ENCODE data around the gene ARFGEF2. TPM values are rescaled to one million over a fixed set of nuclear protein-coding genes. Genes with fewer than 3 reads are reported as not detected.

Gene ARFGEF2
- total RNA-seq, 1 experiment from 2014 or later: 22.2 TPM

DNA sequence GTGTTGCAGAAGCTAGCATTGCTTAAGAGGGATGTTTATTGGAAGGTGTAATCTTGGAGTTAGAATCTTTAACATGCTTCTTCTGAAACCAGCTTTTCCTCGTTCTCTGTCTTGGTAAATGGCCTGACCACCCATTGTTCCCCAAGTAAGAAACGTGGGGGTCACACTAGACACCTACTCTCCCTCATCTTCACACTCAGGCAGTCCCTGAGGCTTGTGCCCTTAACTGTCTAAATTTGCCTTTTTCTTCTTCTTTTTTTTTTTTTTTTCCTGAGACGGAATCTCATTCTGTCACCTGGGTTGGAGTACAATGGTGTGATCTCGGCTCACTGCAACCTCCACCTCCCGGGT lies 16.2 kb upstream of the ARFGEF2 start:
- no TSS peak for BruUV-seq (replicated peaks)
- H3K36me3 ChIP-seq (ENCODE audit: control insufficient read depth in 1 of 2, insufficient read depth in 2 of 2, low read length in 2 of 2): no peaks in the 10 kb centered on the region
- RAD21 ChIA-PET (ENCODE audit: low non-redundant PET in 1 of 2, low total read pairs in 2 of 2, uncharacterized antibody in 2 of 2, unreplicated experiment in 2 of 2): interaction anchor here (0.7 to 2.6 kb wide), 4 partner anchors 8 to 248 kb away, joined by 3 to 14 read pairs (median 7); no protein-coding TSS in a partner anchor
- H3K4me3 ChIP-seq (replicated peaks in 1 of 2; ENCODE audit: low read depth in 1 of 2, low read length in 2 of 2): no peak overlapping the region
- no peaks in the 10 kb centered on the region for H3K9me2 ChIP-seq (ENCODE audit: insufficient read depth)
- H3K9ac ChIP-seq (ENCODE audit: low read length): no peak overlapping the region
- DNase-seq (ENCODE audit: low read depth, low spot score): no peak
- no peaks in the 10 kb centered on the region for H3K9me3 ChIP-seq (ENCODE audit: control insufficient read depth in 1 of 2, insufficient read depth in 1 of 2, low read depth in 1 of 2, low read length in 2 of 2)
- TF ChIP-seq ZBTB33 (IDR thresholded peaks at IDR 0.05; ENCODE audit: extremely low read depth, insufficient replicate concordance, low read length) (no peak), SIN3A (IDR thresholded peaks at IDR 0.05; ENCODE audit: low read depth) (no peak), ATF3 (IDR thresholded peaks at IDR 0.05) (no peak), FOSL1 (IDR thresholded peaks at IDR 0.05; ENCODE audit: low read depth) (no peak), ELF1 (IDR thresholded peaks at IDR 0.05; ENCODE audit: borderline replicate concordance, low read depth) (no peak)
- TF ChIP-seq, protein P1, sequence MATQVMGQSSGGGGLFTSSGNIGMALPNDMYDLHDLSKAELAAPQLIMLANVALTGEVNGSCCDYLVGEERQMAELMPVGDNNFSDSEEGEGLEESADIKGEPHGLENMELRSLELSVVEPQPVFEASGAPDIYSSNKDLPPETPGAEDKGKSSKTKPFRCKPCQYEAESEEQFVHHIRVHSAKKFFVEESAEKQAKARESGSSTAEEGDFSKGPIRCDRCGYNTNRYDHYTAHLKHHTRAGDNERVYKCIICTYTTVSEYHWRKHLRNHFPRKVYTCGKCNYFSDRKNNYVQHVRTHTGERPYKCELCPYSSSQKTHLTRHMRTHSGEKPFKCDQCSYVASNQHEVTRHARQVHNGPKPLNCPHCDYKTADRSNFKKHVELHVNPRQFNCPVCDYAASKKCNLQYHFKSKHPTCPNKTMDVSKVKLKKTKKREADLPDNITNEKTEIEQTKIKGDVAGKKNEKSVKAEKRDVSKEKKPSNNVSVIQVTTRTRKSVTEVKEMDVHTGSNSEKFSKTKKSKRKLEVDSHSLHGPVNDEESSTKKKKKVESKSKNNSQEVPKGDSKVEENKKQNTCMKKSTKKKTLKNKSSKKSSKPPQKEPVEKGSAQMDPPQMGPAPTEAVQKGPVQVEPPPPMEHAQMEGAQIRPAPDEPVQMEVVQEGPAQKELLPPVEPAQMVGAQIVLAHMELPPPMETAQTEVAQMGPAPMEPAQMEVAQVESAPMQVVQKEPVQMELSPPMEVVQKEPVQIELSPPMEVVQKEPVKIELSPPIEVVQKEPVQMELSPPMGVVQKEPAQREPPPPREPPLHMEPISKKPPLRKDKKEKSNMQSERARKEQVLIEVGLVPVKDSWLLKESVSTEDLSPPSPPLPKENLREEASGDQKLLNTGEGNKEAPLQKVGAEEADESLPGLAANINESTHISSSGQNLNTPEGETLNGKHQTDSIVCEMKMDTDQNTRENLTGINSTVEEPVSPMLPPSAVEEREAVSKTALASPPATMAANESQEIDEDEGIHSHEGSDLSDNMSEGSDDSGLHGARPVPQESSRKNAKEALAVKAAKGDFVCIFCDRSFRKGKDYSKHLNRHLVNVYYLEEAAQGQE (IDR thresholded peaks at IDR 0.05; ENCODE audit: low read depth): no peak
- POLR2A ChIA-PET: no interaction called here
- no peak for ATAC-seq
- H4K20me1 ChIP-seq (ENCODE audit: insufficient read depth): no peaks in the 10 kb centered on the region
- H3K4me1 ChIP-seq (ENCODE audit: control insufficient read depth in 1 of 2, insufficient read depth in 2 of 2, low read length in 2 of 2): peaks cover 0 to 6% of the 10 kb centered on the region in 2 experiments; a peak in 1 of 4 replicates
- intact Hi-C loops (cut with micrococcal nuclease): loop anchor here (1.0 kb wide), 1 partner anchor 248 kb away; no protein-coding TSS in a partner anchor
- H3K27ac ChIP-seq (ENCODE audit: low read depth, low read length): no peak overlapping the region
- H3K27me3 ChIP-seq (ENCODE audit: insufficient read depth, low read length): peaks cover 5% of the 10 kb centered on the region; the same call in 1 of the 2 replicates
- H3K79me2 ChIP-seq (ENCODE audit: insufficient read depth, low read length): no peaks in the 10 kb centered on the region
- CTCF ChIA-PET: interaction anchor here (0.7 to 3.8 kb wide), 7 partner anchors 11 to 774 kb away, joined by 3 to 144 read pairs (median 3); no protein-coding TSS in a partner anchor
- no peak overlapping the region for H2AFZ ChIP-seq (ENCODE audit: low read depth, low read length, poor library complexity, severe bottlenecking)
- H3K4me2 ChIP-seq (ENCODE audit: low read length): no peak overlapping the region
